Neural progenitor cell (in vitro differentiated cells): ENCODE results near the gene DTD1. TPM values are rescaled to one million over a fixed set of nuclear protein-coding genes. Genes with fewer than 3 reads are reported as not detected.

Source experiments
- DNase-seq: peaks from one replicate; pipeline ENCODE4 v3.0.0-alpha.2; 2016; ENCODE audit warnings: low spot score
- H2AFZ ChIP-seq: fragments of 200-600 bp; sonication (generic); replicated peaks from 2 replicates; pipeline ENCODE4 v1.6.1; 2016; ENCODE audit warnings: antibody characterized with exemption
- H3F3A ChIP-seq: fragments of 200-600 bp; sonication (generic); 2 replicates; pipeline ENCODE4 v1.6.1; 2016; ENCODE audit warnings: antibody characterized with exemption, low read depth
- H3K27ac ChIP-seq: fragments of 200-600 bp; sonication (generic); 2 replicates; pipeline ENCODE4 v1.5.1; 2016; ENCODE audit warnings: mild to moderate bottlenecking
- H3K27me3 ChIP-seq: fragments of 200-600 bp; sonication (generic); 2 replicates; pipeline ENCODE4 v1.6.1; 2016; ENCODE audit warnings: mild to moderate bottlenecking, moderate library complexity
- H3K36me3 ChIP-seq: fragments of 200-600 bp; sonication (generic); 2 replicates; pipeline ENCODE4 v1.5.1; 2016
- H3K4me1 ChIP-seq: fragments of 200-600 bp; sonication (generic); 2 replicates; pipeline ENCODE4 v1.6.1; 2016; ENCODE audit warnings: mixed run types
- H3K4me2 ChIP-seq: fragments of 200-600 bp; sonication (generic); 2 replicates; pipeline ENCODE4 v1.6.1; 2016
- H3K4me3 ChIP-seq: fragments of 200-600 bp; sonication (generic); 2 replicates; pipeline ENCODE4 v1.5.1; 2016
- H3K79me2 ChIP-seq: fragments of 200-600 bp; sonication (generic); 2 replicates; pipeline ENCODE4 v1.6.1; 2016; ENCODE audit warnings: low read depth
- H3K9ac ChIP-seq: fragments of 200-600 bp; sonication (generic); 2 replicates; pipeline ENCODE4 v1.6.1; 2016
- H3K9me3 ChIP-seq: fragments of 200-600 bp; sonication (generic); 2 replicates; pipeline ENCODE4 v1.5.1; 2016; ENCODE audit warnings: low read depth
- H4K20me1 ChIP-seq: fragments of 200-600 bp; sonication (generic); 2 replicates; pipeline ENCODE4 v1.6.1; 2016; ENCODE audit warnings: low read depth
- H3K27ac Mint-ChIP-seq: 3 replicates; pipeline ENCODE4 v1.8.0; 2021; ENCODE audit warnings: mixed read lengths
- H3K27me3 Mint-ChIP-seq: 2 replicates; pipeline ENCODE4 v1.8.0; 2022; ENCODE audit warnings: low read depth, mild to moderate bottlenecking, inconsistent platforms, moderate library complexity, mixed read lengths; ENCODE audit not compliant: insufficient read depth
- H3K36me3 Mint-ChIP-seq: 3 replicates; pipeline ENCODE4 v1.8.0; 2021; ENCODE audit warnings: mixed read lengths
- H3K4me1 Mint-ChIP-seq: 3 replicates; pipeline ENCODE4 v1.8.0; 2021; ENCODE audit warnings: mixed read lengths
- H3K4me3 Mint-ChIP-seq: 3 replicates; pipeline ENCODE4 v1.8.0; 2021; ENCODE audit warnings: mild to moderate bottlenecking, moderate library complexity, mixed read lengths
- H3K9me3 Mint-ChIP-seq: 3 replicates; pipeline ENCODE4 v1.8.0; 2020; ENCODE audit warnings: mixed read lengths
- EZH2 ChIP-seq: fragments of 200-600 bp; sonication (generic); IDR thresholded peaks from 2 replicates; pipeline ENCODE4 v1.6.1; 2017; ENCODE audit warnings: antibody characterized with exemption, mild to moderate bottlenecking, moderate library complexity
- EZH2phosphoT487 ChIP-seq: fragments of 200-600 bp; sonication (generic); IDR thresholded peaks from 2 replicates; pipeline ENCODE4 v1.6.1; 2017; ENCODE audit warnings: antibody characterized with exemption
- total RNA-seq: library from RNA; depleted of rRNA; stranded (reverse); fragments of >200 nt; gene quantifications from 2 replicates; pipeline ENCODE4 v1.2.3, GENCODE V29; 2015; ENCODE audit warnings: low replicate concordance
- TF ChIP-seq, protein P1 (sequence below): fragments of 200-600 bp; sonication (generic); IDR thresholded peaks from 2 replicates; pipeline ENCODE4 v1.5.1; 2017; ENCODE audit warnings: antibody characterized with exemption, mild to moderate bottlenecking

DTD1 gene
- total RNA-seq, 1 donor from 2014 or later = 92.6 TPM

DNA sequence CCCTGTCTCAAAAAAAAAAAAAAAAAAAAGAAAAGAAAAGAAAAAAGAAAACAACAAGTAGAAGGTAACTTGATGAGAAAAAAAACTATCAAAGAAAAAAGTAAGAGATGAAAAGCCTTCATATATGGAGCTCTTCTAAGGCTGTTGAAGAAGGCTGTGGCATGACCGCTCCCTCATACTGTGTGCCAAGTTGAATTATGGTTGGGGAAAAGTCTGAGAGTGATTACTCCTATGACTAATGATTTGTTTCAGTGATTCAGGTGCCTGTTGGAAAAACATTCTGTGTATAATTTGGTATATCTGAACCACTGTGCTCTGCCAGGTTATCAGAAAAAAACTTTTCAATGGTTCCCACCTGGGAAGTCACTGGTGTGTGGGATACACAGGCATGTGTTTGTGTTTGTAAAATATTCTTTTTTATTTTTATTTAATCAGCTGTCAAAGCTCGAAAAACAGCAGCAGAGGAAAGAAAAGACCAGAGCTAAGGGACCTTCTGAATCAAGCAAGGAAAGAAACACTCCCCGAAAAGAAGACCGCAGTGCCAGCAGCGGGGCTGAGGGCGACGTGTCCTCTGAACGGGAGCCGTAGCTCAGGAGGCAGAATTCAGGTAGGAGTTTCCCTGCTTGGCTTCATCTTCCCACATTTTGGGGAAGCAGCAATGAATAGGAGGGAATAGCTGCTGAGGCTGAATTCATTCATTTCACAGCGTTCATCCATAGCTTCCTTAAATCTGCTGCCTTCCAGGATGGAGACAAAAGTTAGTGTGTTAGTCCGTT, 156.0 kb downstream of the DTD1 start:
- Histone ChIP-seq H3K4me3 (no peak overlapping the region), H4K20me1 (no peaks in the 10 kb centered on the region), H3K27ac (no peak overlapping the region), H3K9ac (no peak overlapping the region), H3K27me3 (no peaks in the 10 kb centered on the region), H3K79me2 (no peaks in the 10 kb centered on the region), H3K36me3 (no peaks in the 10 kb centered on the region), H3F3A (no peaks in the 10 kb centered on the region), H3K9me3 (no peaks in the 10 kb centered on the region), H3K4me2 (no peak overlapping the region), H3K4me1 (peaks cover 6% of the 10 kb centered on the region), H2AFZ (no peak overlapping the region)
- Mint-ChIP-seq H3K4me3 (no peak overlapping the region), H3K9me3 (no peaks in the 10 kb centered on the region), H3K4me1 (peaks cover 26% of the 10 kb centered on the region), H3K27me3 (peaks cover 2% of the 10 kb centered on the region), H3K36me3 (peaks cover 14% of the 10 kb centered on the region), H3K27ac (no peak overlapping the region)
- TF ChIP-seq, protein P1, sequence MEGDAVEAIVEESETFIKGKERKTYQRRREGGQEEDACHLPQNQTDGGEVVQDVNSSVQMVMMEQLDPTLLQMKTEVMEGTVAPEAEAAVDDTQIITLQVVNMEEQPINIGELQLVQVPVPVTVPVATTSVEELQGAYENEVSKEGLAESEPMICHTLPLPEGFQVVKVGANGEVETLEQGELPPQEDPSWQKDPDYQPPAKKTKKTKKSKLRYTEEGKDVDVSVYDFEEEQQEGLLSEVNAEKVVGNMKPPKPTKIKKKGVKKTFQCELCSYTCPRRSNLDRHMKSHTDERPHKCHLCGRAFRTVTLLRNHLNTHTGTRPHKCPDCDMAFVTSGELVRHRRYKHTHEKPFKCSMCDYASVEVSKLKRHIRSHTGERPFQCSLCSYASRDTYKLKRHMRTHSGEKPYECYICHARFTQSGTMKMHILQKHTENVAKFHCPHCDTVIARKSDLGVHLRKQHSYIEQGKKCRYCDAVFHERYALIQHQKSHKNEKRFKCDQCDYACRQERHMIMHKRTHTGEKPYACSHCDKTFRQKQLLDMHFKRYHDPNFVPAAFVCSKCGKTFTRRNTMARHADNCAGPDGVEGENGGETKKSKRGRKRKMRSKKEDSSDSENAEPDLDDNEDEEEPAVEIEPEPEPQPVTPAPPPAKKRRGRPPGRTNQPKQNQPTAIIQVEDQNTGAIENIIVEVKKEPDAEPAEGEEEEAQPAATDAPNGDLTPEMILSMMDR = no peak
- no peak for TF ChIP-seq EZH2phosphoT487
- TF ChIP-seq EZH2 = no peak
- no peak for DNase-seq

DNA sequence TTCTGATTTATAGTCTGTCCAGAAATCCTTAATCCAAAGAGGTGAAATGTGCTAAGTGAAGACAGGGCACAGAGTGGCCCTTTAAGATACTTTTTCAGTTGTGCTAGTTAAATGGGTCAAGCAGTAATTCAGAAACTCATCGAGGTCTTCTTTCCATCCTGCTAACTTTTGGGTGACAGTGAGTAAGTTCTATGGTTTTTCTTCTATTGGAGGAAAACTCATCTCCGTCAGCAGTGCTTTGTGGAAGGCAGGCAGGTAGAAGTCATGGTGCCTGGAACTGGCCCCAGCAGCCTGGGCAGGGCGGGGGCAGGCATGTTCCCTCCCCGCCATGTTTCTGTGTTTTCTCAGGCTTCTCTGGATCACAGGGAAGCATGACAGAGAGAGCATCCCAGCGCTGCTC, 159.2 kb downstream of the DTD1 start:
- Mint-ChIP-seq H3K27ac (no peak overlapping the region), H3K4me3 (no peak overlapping the region), H3K27me3 (peaks cover 2% of the 10 kb centered on the region), H3K4me1 (peaks cover 32% of the 10 kb centered on the region), H3K9me3 (no peaks in the 10 kb centered on the region), H3K36me3 (peaks cover 14% of the 10 kb centered on the region)
- Histone ChIP-seq H3K4me2 (no peak overlapping the region), H2AFZ (no peak overlapping the region), H3K27ac (no peak overlapping the region), H3K36me3 (no peaks in the 10 kb centered on the region), H3K79me2 (no peaks in the 10 kb centered on the region), H3K4me1 (peaks cover 9% of the 10 kb centered on the region), H3K9me3 (no peaks in the 10 kb centered on the region), H3F3A (peaks cover 7% of the 10 kb centered on the region), H3K4me3 (no peak overlapping the region), H4K20me1 (peaks cover 7% of the 10 kb centered on the region), H3K27me3 (no peaks in the 10 kb centered on the region), H3K9ac (no peak overlapping the region)
- TF ChIP-seq, protein P1 = no peak
- TF ChIP-seq EZH2 = no peak
- no peak for TF ChIP-seq EZH2phosphoT487
- no peak for DNase-seq

DNA sequence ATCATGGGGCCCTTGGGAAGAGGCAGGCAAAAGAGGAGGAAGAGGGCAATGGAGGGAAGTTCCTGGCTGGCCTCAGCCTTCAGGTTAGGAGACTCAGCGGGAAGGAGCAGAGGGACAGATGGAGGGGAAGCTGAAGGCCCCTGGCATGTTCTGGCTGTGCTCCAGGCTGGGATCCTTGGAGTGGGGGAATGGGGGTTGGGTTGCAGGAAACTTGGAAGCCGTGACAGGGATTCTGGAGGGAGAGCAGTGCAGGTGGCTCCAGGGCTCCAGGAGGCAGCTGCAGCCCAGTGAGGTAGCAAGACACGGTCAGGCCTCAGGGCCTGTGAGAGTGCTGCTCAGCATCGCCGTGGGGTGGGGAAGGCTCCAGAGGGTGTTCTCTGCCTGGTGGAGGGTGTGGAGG, 161.1 kb downstream of the DTD1 start:
- no peak overlapping the region for H3K27ac Mint-ChIP-seq
- Histone ChIP-seq H3K79me2 (no peaks in the 10 kb centered on the region), H3K9me3 (no peaks in the 10 kb centered on the region), H3K27me3 (no peaks in the 10 kb centered on the region), H2AFZ (no peak overlapping the region), H3F3A (peaks cover 7% of the 10 kb centered on the region), H4K20me1 (peaks cover 7% of the 10 kb centered on the region), H3K36me3 (no peaks in the 10 kb centered on the region), H3K4me2 (no peak overlapping the region), H3K9ac (no peak overlapping the region), H3K4me3 (no peak overlapping the region), H3K4me1 (peaks cover 9% of the 10 kb centered on the region), H3K27ac (no peak overlapping the region)
- H3K27me3 Mint-ChIP-seq = peaks cover 2% of the 10 kb centered on the region
- H3K4me1 Mint-ChIP-seq = peaks cover 28% of the 10 kb centered on the region
- TF ChIP-seq EZH2 = no peak
- TF ChIP-seq, protein P1 = no peak
- TF ChIP-seq EZH2phosphoT487 = no peak
- no peak overlapping the region for H3K4me3 Mint-ChIP-seq
- peaks cover 14% of the 10 kb centered on the region for H3K36me3 Mint-ChIP-seq
- DNase-seq = no peak
- no peaks in the 10 kb centered on the region for H3K9me3 Mint-ChIP-seq
